Activated T-cell treated with anti-CD3 and anti-CD28 coated beads, Interleukin-2, amount 50 U/mL, for 4 hours (primary cell): ENCODE measurements around the gene POFUT2. TPM values are rescaled to one million over a fixed set of nuclear protein-coding genes. Genes with fewer than 3 reads are reported as not detected.

Experiments used
- ATAC-seq, 2 donors: fragments of 200-7000 bp; cut with Tn5 transposase; one replicate each; pipeline ENCODE4 v1.10.0; 2021
- DNase-seq: peaks from one replicate; pipeline ENCODE4 v3.0.0-alpha.2; 2020
- H3K27me3 Mint-ChIP-seq: one replicate; pipeline ENCODE4 v1.8.0; 2021; ENCODE audit warnings: low read depth, mixed read lengths
- H3K36me3 Mint-ChIP-seq: one replicate; pipeline ENCODE4 v1.8.0; 2022; ENCODE audit warnings: mixed read lengths; ENCODE audit not compliant: insufficient read depth
- H3K4me1 Mint-ChIP-seq: one replicate; pipeline ENCODE4 v1.8.0; 2021; ENCODE audit warnings: low read depth, mixed read lengths
- H3K4me3 Mint-ChIP-seq: one replicate; pipeline ENCODE4 v1.8.0; 2021; ENCODE audit warnings: mild to moderate bottlenecking, moderate library complexity, mixed read lengths
- H3K9me3 Mint-ChIP-seq: one replicate; pipeline ENCODE4 v1.8.0; 2021; ENCODE audit warnings: mixed read lengths
- total RNA-seq, 3 donors: library from RNA; stranded (reverse); gene quantifications; one replicate each; pipeline ENCODE4 v1.2.1, GENCODE V29; 2021

The POFUT2 gene
- total RNA-seq, 3 donors from 2014 or later, result 14.4 to 17.1 (median 15.1) TPM

GRCh38 chr21:45246386-45247320, 41.0 kb downstream of the POFUT2 start:
- Mint-ChIP-seq H3K27me3 (peaks cover 2% of the 10 kb centered on the region), H3K9me3 (peaks cover 13% of the 10 kb centered on the region), H3K4me3 (no peak overlapping the region), H3K4me1 (no peaks in the 10 kb centered on the region), H3K36me3 (no peaks in the 10 kb centered on the region)
- ATAC-seq, result no peak
- DNase-seq, result no peak

GRCh38 chr21:45244799-45245340, 42.8 kb downstream of the POFUT2 start:
- Mint-ChIP-seq H3K36me3 (no peaks in the 10 kb centered on the region), H3K4me3 (no peak overlapping the region), H3K27me3 (peaks cover 2% of the 10 kb centered on the region), H3K4me1 (no peaks in the 10 kb centered on the region), H3K9me3 (peaks cover 13% of the 10 kb centered on the region)
- DNase-seq, result no peak
- no peak for ATAC-seq

- no peaks in the 10 kb centered on the region for H3K36me3 Mint-ChIP-seq
- H3K9me3 Mint-ChIP-seq, result peaks cover 13% of the 10 kb centered on the region
Observed at GRCh38 chr21:45243603-45244002, 44.1 kb downstream of the POFUT2 start.

GRCh38 chr21:45241357-45241756, 46.3 kb downstream of the POFUT2 start:
- Mint-ChIP-seq H3K4me3 (no peak overlapping the region), H3K36me3 (no peaks in the 10 kb centered on the region), H3K4me1 (no peaks in the 10 kb centered on the region), H3K27me3 (peaks cover 5% of the 10 kb centered on the region), H3K9me3 (peaks cover 13% of the 10 kb centered on the region)
- DNase-seq (no peak), ATAC-seq (no peak)

More at GRCh38 chr21:45243603-45244002, 44.1 kb downstream of the POFUT2 start:
- ATAC-seq, result no peak
- Mint-ChIP-seq H3K4me3 (no peak overlapping the region), H3K27me3 (peaks cover under 1% of the 10 kb centered on the region), H3K4me1 (no peaks in the 10 kb centered on the region)
- DNase-seq, result no peak

GRCh38 chr21:45237401-45237800, 50.3 kb downstream of the POFUT2 start:
- no peak for ATAC-seq
- DNase-seq, result no peak
- Mint-ChIP-seq H3K36me3 (no peaks in the 10 kb centered on the region), H3K4me1 (no peaks in the 10 kb centered on the region), H3K4me3 (no peak overlapping the region), H3K9me3 (no peaks in the 10 kb centered on the region), H3K27me3 (peaks cover 21% of the 10 kb centered on the region)

GRCh38 chr21:45236481-45236880, 51.2 kb downstream of the POFUT2 start:
- H3K9me3 Mint-ChIP-seq, result no peaks in the 10 kb centered on the region
- ATAC-seq (no peak), DNase-seq (no peak)
- H3K4me3 Mint-ChIP-seq, result no peak overlapping the region
- peaks cover 21% of the 10 kb centered on the region for H3K27me3 Mint-ChIP-seq
- H3K36me3 Mint-ChIP-seq, result no peaks in the 10 kb centered on the region
- peaks cover 3% of the 10 kb centered on the region for H3K4me1 Mint-ChIP-seq

- no peak for ATAC-seq
- Mint-ChIP-seq H3K9me3 (no peaks in the 10 kb centered on the region), H3K36me3 (no peaks in the 10 kb centered on the region), H3K4me3 (no peak overlapping the region), H3K27me3 (peaks cover 21% of the 10 kb centered on the region), H3K4me1 (peaks cover 3% of the 10 kb centered on the region)
- no peak for DNase-seq
Observed at GRCh38 chr21:45235488-45235887, 52.2 kb downstream of the POFUT2 start.

- peaks cover 3% of the 10 kb centered on the region for H3K4me1 Mint-ChIP-seq
- H3K27me3 Mint-ChIP-seq, result peaks cover 21% of the 10 kb centered on the region
- ATAC-seq (no peak), DNase-seq (no peak)
- no peaks in the 10 kb centered on the region for H3K9me3 Mint-ChIP-seq
- no peaks in the 10 kb centered on the region for H3K36me3 Mint-ChIP-seq
- no peak overlapping the region for H3K4me3 Mint-ChIP-seq
Observed at GRCh38 chr21:45234965-45235364, 52.7 kb downstream of the POFUT2 start.

- H3K27me3 Mint-ChIP-seq, result peaks cover 21% of the 10 kb centered on the region
- H3K4me1 Mint-ChIP-seq, result peaks cover 3% of the 10 kb centered on the region
- ATAC-seq (no peak), DNase-seq (no peak)
- peak overlapping the region; percentile 31 for H3K4me3 Mint-ChIP-seq
- H3K36me3 Mint-ChIP-seq, result no peaks in the 10 kb centered on the region
- H3K9me3 Mint-ChIP-seq, result no peaks in the 10 kb centered on the region
Observed at GRCh38 chr21:45234127-45234526, 53.6 kb downstream of the POFUT2 start.

- no peaks in the 10 kb centered on the region for H3K36me3 Mint-ChIP-seq
- no peak overlapping the region for H3K4me3 Mint-ChIP-seq
- no peaks in the 10 kb centered on the region for H3K9me3 Mint-ChIP-seq
- DNase-seq, result no peak
- peaks cover 27% of the 10 kb centered on the region for H3K4me1 Mint-ChIP-seq
- peaks cover 19% of the 10 kb centered on the region for H3K27me3 Mint-ChIP-seq
- ATAC-seq, result no peak
Observed at GRCh38 chr21:45231705-45232104, 56.0 kb downstream of the POFUT2 start.

GRCh38 chr21:45228656-45229240, 58.9 kb downstream of the POFUT2 start:
- Mint-ChIP-seq H3K4me1 (peaks cover 53% of the 10 kb centered on the region), H3K27me3 (peaks cover 5% of the 10 kb centered on the region), H3K4me3 (no peak overlapping the region), H3K9me3 (no peaks in the 10 kb centered on the region), H3K36me3 (no peaks in the 10 kb centered on the region)
- DNase-seq (no peak), ATAC-seq (no peak)

GRCh38 chr21:45228171-45228641, 59.5 kb downstream of the POFUT2 start:
- Mint-ChIP-seq H3K4me3 (no peak overlapping the region), H3K36me3 (no peaks in the 10 kb centered on the region), H3K4me1 (peaks cover 53% of the 10 kb centered on the region), H3K27me3 (no peaks in the 10 kb centered on the region), H3K9me3 (no peaks in the 10 kb centered on the region)
- DNase-seq, result peak; percentile 53
- ATAC-seq, result peak; percentile 89 to 93

GRCh38 chr21:45227735-45228134, 60.0 kb downstream of the POFUT2 start:
- no peaks in the 10 kb centered on the region for H3K9me3 Mint-ChIP-seq
- no peak for DNase-seq
- H3K36me3 Mint-ChIP-seq, result no peaks in the 10 kb centered on the region
- peak overlapping the region; percentile 11 for H3K4me3 Mint-ChIP-seq
- ATAC-seq, result no peak
- H3K27me3 Mint-ChIP-seq, result no peaks in the 10 kb centered on the region
- peaks cover 53% of the 10 kb centered on the region for H3K4me1 Mint-ChIP-seq

GRCh38 chr21:45226540-45227326, 61.0 kb downstream of the POFUT2 start:
- H3K27me3 Mint-ChIP-seq, result no peaks in the 10 kb centered on the region
- H3K4me3 Mint-ChIP-seq, result no peak overlapping the region
- ATAC-seq (peak; percentile 26 to 39), DNase-seq (no peak)
- H3K9me3 Mint-ChIP-seq, result no peaks in the 10 kb centered on the region
- H3K4me1 Mint-ChIP-seq, result peaks cover 51% of the 10 kb centered on the region
- peaks cover 7% of the 10 kb centered on the region for H3K36me3 Mint-ChIP-seq
